Hematopoietic multipotent progenitor cell treated with erythropoietin and hydrocortisone succinate and interleukin-3 and kit ligand, for 4 days (in vitro differentiated cells): Measurements from ENCODE around the gene PLEKHG7.
"Not testable (repeated sequence)": the region's sequence is repeated elsewhere in the genome, so short reads cannot be mapped to it uniquely, and the experiment has no call there.

ENCODE experiments used
- DNase-seq: peaks from one replicate; pipeline ENCODE4 v3.0.0-alpha.2; 2015

PLEKHG7 gene

GRCh38 chr12:92753976-92754885, 51.4 kb downstream of the PLEKHG7 start:
- no peak for DNase-seq

DNA sequence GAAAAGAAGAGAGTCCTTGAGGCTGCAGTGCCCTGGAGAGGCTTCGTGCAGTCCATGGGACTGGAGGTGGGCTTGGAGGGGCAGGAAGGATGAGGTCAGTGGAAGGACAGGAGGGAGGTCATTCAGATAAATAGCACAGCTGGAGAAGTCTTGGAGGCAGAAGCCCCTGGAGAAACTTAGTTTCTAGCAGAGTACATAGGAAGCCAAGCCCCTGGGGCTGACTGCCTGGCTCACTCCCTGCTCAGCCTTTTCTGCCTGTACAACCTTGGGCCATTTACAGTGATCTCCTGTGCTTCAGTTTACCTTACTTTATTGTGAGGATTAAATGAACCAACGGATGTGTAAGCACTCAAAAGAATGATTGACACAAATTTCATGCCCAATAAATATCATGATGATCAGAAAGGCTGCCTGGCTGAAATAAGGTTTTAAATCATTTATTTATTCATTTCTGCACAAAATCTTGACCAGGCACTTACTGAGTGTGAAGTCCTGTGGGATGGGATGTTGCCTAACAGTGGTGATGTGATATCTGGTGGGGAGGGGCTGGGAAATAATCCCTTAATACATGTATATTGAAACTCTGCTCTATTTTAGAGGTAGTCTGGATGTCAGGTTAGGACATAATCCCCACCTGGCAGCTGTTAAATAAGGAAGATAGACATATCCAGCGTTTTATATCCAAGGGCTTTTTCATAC, 54.3 kb downstream of the PLEKHG7 start:
- DNase-seq = no peak

DNA sequence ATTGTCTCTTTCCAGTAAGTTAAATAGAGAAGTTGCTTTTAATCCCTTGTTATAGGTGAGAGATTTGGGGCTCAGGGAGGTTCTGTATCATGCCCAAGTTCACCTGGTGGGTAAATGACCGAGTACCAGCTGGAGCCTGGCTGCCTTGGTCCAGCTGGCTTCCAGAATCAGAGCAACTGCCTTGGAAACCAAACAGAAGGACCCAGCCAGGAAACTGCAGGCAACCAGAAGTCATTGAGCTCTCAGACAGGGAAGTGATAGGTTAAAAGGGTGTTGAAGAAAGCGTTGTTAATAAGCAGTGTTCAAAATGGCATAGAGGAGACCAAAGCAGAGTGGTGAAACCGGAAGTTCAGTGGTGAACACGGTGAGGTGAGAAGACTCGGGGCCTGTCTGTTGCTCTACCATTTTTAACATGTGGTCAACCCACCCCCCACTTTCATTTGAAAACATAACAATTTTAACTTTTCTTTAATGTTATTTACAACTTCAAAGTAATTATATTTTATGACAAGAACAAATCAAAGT, 54.9 kb downstream of the PLEKHG7 start:
- DNase-seq = no peak

DNA sequence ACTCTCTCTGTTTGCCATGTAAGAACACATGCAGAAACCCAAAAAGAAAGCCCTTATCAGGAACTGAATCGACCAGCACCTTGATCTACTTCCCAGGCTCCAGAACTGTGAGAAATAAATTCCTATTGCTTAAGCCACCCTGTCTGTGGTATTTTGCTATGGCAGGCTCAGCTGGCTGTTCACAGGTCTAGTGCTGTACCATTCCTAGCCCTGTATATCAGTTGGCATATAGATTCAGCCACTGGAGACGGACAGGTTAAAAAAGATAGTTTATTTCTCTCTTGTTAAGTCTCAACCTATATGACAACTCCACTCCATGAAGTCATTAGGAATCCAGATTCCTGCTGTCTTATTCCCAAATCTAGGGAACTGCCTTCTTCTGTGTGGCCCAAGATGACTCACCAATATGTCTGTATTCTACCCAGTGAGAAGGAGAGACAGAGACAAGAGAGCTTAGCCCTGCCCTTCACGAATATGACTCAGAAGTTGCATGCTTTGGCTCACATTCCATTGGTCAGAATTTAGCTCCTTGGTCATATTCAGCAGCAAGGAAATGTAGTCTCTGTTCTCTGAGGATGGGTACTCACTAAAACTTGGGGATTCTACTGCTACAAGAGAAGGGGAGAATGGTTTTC, 57.0 kb downstream of the PLEKHG7 start:
- no peak for DNase-seq

- no peak for DNase-seq
These were observed 60.0 kb downstream of the PLEKHG7 start for GRCh38 chr12:92762773-92763172.

- DNase-seq = no peak
These were observed 62.0 kb downstream of the PLEKHG7 start for GRCh38 chr12:92764831-92765230.

GRCh38 chr12:92765871-92766270, 63.1 kb downstream of the PLEKHG7 start:
- DNase-seq = no peak

GRCh38 chr12:92769124-92769901, 66.5 kb downstream of the PLEKHG7 start:
- DNase-seq = peak; percentile 31

GRCh38 chr12:92771001-92771400, 68.2 kb downstream of the PLEKHG7 start:
- peak; percentile 18 for DNase-seq

- DNase-seq = no peak
These were observed 72.6 kb downstream of the PLEKHG7 start for GRCh38 chr12:92775416-92775815.

GRCh38 chr12:92778525-92778924, 75.7 kb downstream of the PLEKHG7 start:
- no peak for DNase-seq

DNA sequence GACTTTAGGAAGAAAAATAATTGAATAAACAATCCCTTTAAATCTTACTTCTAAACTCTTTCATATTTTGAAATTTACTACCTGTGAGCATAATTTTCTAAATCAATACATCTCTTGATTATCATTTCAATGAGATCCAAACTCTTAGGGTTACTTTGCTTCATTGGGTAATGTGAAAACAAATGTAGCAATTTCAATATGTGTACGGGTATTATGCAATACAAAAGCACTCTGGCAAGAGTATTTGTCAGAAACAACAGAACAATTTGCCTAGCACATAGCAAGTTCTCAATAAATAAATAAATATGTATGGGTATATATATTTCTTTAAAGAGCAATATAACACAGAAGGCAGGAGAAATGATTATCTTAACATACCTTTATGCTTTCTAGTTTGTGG, 77.1 kb downstream of the PLEKHG7 start:
- DNase-seq = no peak

GRCh38 chr12:92784356-92784755, 81.6 kb downstream of the PLEKHG7 start:
- DNase-seq = no peak

- DNase-seq = peak; percentile 89
These were observed 82.2 kb downstream of the PLEKHG7 start for GRCh38 chr12:92784797-92785562.

DNA sequence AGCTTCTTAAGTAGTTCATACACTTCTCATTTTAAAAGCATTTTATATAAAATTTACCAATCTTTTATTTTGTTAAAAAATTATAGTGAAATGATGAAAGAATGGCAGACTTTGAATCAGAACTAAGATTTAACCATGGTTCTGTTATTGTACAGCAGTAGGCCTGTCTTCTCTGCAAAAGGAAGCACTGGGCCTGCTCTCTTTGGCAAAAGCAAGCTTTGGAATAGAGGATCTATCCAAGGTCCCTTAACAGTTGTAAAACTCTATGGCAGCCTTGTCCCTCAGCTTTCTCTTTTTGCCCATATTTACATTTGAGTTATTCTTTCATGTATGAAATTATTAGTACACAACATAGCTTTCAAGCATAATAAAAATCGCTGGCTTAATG, 82.8 kb downstream of the PLEKHG7 start:
- DNase-seq = no peak

DNA sequence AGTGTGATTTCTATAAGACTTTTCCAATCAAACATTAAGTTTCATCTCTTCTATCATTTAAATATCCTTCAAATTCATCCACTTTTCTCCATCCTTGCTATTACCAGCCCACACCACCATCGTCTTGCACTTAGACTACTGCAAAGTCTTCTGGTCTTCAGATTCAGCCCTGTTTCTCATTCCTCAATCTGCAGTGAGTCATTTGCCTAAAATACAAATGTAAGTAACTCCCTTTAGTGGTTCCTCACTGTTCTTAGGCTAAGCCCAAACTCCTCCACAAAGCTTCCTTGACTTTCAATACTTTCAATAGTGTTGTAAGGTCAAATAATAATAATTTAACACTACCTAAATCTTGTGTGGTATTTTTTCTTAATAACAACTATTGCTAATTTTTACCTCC, 83.3 kb downstream of the PLEKHG7 start:
- no peak for DNase-seq

GRCh38 chr12:92794356-92794755, 91.6 kb downstream of the PLEKHG7 start:
- not testable (repeated sequence) for DNase-seq

DNA sequence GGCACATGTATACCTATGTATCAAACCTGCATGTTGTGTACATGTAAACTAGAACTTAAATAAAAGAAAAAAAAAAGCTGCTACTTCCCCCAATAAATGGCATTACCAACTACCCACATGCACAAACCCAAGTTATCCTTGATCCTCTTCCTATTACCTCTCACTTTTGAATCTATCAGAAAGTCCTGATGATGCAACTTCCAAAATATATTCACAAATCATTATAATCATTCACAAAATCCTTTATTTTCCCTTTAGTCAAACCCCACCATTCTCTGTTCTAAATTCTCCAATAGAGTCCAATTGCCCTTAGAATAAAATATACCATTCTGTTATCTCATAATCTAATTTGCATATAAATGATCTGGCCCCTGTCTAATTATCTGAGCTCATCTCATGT, 92.0 kb downstream of the PLEKHG7 start:
- no peak for DNase-seq

DNA sequence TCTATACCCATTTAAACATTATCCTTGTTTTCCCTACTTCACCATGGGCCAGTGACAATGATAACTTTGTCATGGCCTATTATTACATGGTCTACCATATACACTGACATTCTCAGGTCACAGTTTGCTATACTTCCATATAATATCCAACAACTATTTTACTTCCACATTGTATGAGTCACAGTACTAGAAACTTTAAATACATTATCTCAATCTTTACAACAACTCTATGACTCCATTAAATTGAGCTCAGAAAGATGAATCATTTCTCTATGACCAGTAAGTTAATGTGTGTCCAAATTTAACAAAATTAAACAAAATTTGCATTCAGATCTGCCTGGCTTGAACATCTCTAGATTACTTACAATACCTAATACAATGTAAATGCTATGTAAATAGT, 93.9 kb downstream of the PLEKHG7 start:
- no peak for DNase-seq

GRCh38 chr12:92802906-92803305, 100.1 kb downstream of the PLEKHG7 start:
- no peak for DNase-seq

DNA sequence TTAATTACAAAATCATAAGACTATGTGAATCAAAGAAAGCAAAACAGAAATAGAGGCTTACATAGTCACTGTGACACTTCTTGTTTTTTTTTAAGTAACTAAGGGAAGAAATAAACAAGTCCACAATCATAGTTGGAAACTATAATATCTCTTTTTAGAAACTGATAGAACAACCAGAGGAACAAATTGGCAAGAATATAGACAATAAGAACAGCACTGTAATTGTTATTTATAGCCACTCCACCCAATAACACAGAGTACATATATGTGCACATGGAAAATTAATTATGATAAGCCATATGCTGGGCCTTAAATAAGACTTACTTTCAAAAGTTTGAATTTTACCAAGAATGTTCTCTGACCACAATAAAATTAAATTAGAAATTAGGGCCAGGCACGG, 101.1 kb downstream of the PLEKHG7 start:
- DNase-seq = no peak

- DNase-seq = no peak
These were observed 107.6 kb downstream of the PLEKHG7 start for GRCh38 chr12:92810370-92810769.
